WTC11 (cell line): ENCODE measurements around the gene TEX13D. TPM values are rescaled to one million over a fixed set of nuclear protein-coding genes. Genes with fewer than 3 reads are reported as not detected.
"Not testable (repeated sequence)": the region's sequence is repeated elsewhere in the genome, so short reads cannot be mapped to it uniquely, and the experiment has no call there.

Source experiments
- ATAC-seq: fragments of 200-7000 bp; cut with Tn5 transposase; 2 replicates; pipeline ENCODE4 v1.10.0; 2021; ENCODE audit warnings: mild to moderate bottlenecking, moderate library complexity
- CTCF ChIA-PET: fragments of 300-600 bp; sonication (Branson Sonifier 250); formaldehyde crosslinking; loops from one replicate; lab custom pipeline; 2021; ENCODE audit warnings: antibody characterized with exemption; lab: Charles Lee
- POLR2A ChIA-PET: fragments of 350-600 bp; sonication (Branson Sonifier 250); formaldehyde crosslinking; loops from one replicate; lab custom pipeline; 2021; ENCODE audit warnings: antibody characterized with exemption; lab: Charles Lee
- DNase-seq: peaks from one replicate; pipeline ENCODE4 v3.0.0; 2021; ENCODE audit warnings: low spot score
- H3K27ac Mint-ChIP-seq: 2 replicates; pipeline ENCODE4 v1.8.0; 2021; ENCODE audit warnings: mixed read lengths
- H3K27me3 Mint-ChIP-seq: 2 replicates; pipeline ENCODE4 v1.8.0; 2021; ENCODE audit warnings: low read depth, mild to moderate bottlenecking, moderate library complexity, mixed read lengths
- H3K36me3 Mint-ChIP-seq: 2 replicates; pipeline ENCODE4 v1.8.0; 2021; ENCODE audit warnings: mixed read lengths
- H3K4me1 Mint-ChIP-seq: 2 replicates; pipeline ENCODE4 v1.8.0; 2022; ENCODE audit warnings: mixed read lengths
- H3K4me3 Mint-ChIP-seq: 2 replicates; pipeline ENCODE4 v1.8.0; 2021; ENCODE audit warnings: mild to moderate bottlenecking, moderate library complexity, mixed read lengths
- H3K9me3 Mint-ChIP-seq: 2 replicates; pipeline ENCODE4 v1.8.0; 2021; ENCODE audit warnings: mixed read lengths
- CREB1 ChIP-seq: sonication (generic); formaldehyde crosslinking; IDR thresholded peaks from 2 replicates; pipeline ENCODE4 v1.8.0; 2023; ENCODE audit warnings: mild to moderate bottlenecking, missing genetic modification reagents
- EMX1 ChIP-seq: fragments of 250-450 bp; sonication (Bioruptor Pico); IDR thresholded peaks from 2 replicates; pipeline ENCODE4 v1.8.0; 2021; ENCODE audit warnings: mild to moderate bottlenecking
- ETV6 ChIP-seq: sonication (generic); formaldehyde crosslinking; IDR thresholded peaks from 2 replicates; pipeline ENCODE4 v1.8.1; 2022; ENCODE audit warnings: mild to moderate bottlenecking, missing genetic modification reagents
- GABPB1 ChIP-seq: sonication (generic); formaldehyde crosslinking; IDR thresholded peaks from 2 replicates; pipeline ENCODE4 v1.8.1; 2023; ENCODE audit warnings: mild to moderate bottlenecking, missing genetic modification reagents
- GTF2I ChIP-seq: fragments of 250-450 bp; sonication (Bioruptor Pico); conservative IDR thresholded peaks from 2 replicates; pipeline ENCODE4 v1.4.0; 2021; ENCODE audit warnings: mild to moderate bottlenecking
- IRF2 ChIP-seq: sonication (generic); formaldehyde crosslinking; IDR thresholded peaks from 2 replicates; pipeline ENCODE4 v1.8.0; 2022; ENCODE audit warnings: low read depth, missing genetic modification reagents, borderline replicate concordance
- JAZF1 ChIP-seq: fragments of 250-450 bp; sonication (Bioruptor Pico); IDR thresholded peaks from 2 replicates; pipeline ENCODE4 v1.9.0; 2021; ENCODE audit warnings: moderate library complexity, mild to moderate bottlenecking, inconsistent platforms
- JUN ChIP-seq: sonication (generic); formaldehyde crosslinking; IDR thresholded peaks from 2 replicates; pipeline ENCODE4 v1.8.0; 2023; ENCODE audit warnings: mild to moderate bottlenecking, missing genetic modification reagents
- MLX ChIP-seq: sonication (generic); formaldehyde crosslinking; IDR thresholded peaks from 2 replicates; pipeline ENCODE4 v1.8.1; 2023; ENCODE audit warnings: mild to moderate bottlenecking, missing genetic modification reagents, moderate library complexity
- PRRX2 ChIP-seq: fragments of 250-450 bp; sonication (Bioruptor Pico); IDR thresholded peaks from 2 replicates; pipeline ENCODE4 v1.8.0; 2021; ENCODE audit warnings: mild to moderate bottlenecking
- TEAD1 ChIP-seq: sonication (generic); formaldehyde crosslinking; IDR thresholded peaks from 2 replicates; pipeline ENCODE4 v1.8.0; 2022; ENCODE audit warnings: mild to moderate bottlenecking, missing genetic modification reagents
- ZBTB21 ChIP-seq: sonication (generic); formaldehyde crosslinking; IDR thresholded peaks from 2 replicates; pipeline ENCODE4 v1.8.1; 2023; ENCODE audit warnings: mild to moderate bottlenecking, missing genetic modification reagents, borderline replicate concordance
- ZBTB43 ChIP-seq: sonication (generic); formaldehyde crosslinking; IDR thresholded peaks from 2 replicates; pipeline ENCODE4 v1.8.1; 2023; ENCODE audit warnings: mild to moderate bottlenecking, missing genetic modification reagents
- ZNF671 ChIP-seq: fragments of 250-450 bp; sonication (Bioruptor Pico); IDR thresholded peaks from 2 replicates; pipeline ENCODE4 v1.8.0; 2021; ENCODE audit warnings: mild to moderate bottlenecking
- total RNA-seq: library from RNA; stranded (reverse); gene quantifications from 3 replicates; pipeline ENCODE4 v1.2.3, GENCODE V29; 2021
- TF ChIP-seq, protein P1 (sequence below): sonication (generic); formaldehyde crosslinking; IDR thresholded peaks from 2 replicates; pipeline ENCODE4 v1.8.0; 2023; ENCODE audit warnings: mild to moderate bottlenecking, missing genetic modification reagents
- TF ChIP-seq, protein P2 (sequence below): sonication (generic); formaldehyde crosslinking; IDR thresholded peaks from 2 replicates; pipeline ENCODE4 v1.8.1; 2022; ENCODE audit warnings: mild to moderate bottlenecking, missing genetic modification reagents, moderate library complexity, borderline replicate concordance

TEX13D gene
- total RNA-seq, 1 experiment from 2014 or later = not detected

GRCh38 chrX:124293810-124294209 is 38.6 kb upstream of the TEX13D start:
- POLR2A ChIA-PET = no interaction called here
- ATAC-seq (no peak), DNase-seq (no peak)
- Mint-ChIP-seq H3K4me1 (peaks cover 8% of the 10 kb centered on the region), H3K27ac (no peak overlapping the region), H3K9me3 (peaks cover under 1% of the 10 kb centered on the region; the same call in 1 of the 2 replicates), H3K4me3 (no peak overlapping the region), H3K27me3 (no peaks in the 10 kb centered on the region), H3K36me3 (no peaks in the 10 kb centered on the region)
- CTCF ChIA-PET = no interaction called here
- no peak for TF ChIP-seq MLX

DNA sequence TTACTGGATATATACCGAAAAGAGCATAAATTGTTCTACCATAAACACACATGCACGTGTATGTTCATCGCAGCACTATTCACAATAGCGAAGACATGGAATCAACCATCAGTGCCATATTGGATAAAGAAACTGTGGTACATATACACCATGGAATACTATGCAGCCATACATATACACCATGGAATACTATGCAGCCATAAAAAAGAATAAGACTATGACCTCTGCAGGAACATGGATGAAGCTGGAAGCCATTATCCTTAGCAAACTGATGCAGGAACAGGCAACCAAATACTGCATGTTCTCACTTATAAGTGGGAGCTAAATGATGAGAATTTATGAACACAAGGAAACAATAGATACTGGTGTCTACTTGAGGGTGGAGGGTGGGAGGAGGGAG is 33.1 kb upstream of the TEX13D start:
- H3K36me3 Mint-ChIP-seq, H3K9me3 Mint-ChIP-seq, H3K27ac Mint-ChIP-seq, CTCF ChIA-PET, H3K4me1 Mint-ChIP-seq, H3K27me3 Mint-ChIP-seq, DNase-seq, ATAC-seq, H3K4me3 Mint-ChIP-seq, POLR2A ChIA-PET: not testable (repeated sequence)

GRCh38 chrX:124300405-124300804 is 32.1 kb upstream of the TEX13D start:
- Mint-ChIP-seq H3K4me3 (no peak overlapping the region), H3K27me3 (no peaks in the 10 kb centered on the region), H3K36me3 (no peaks in the 10 kb centered on the region), H3K4me1 (no peaks in the 10 kb centered on the region), H3K9me3 (peaks cover 10% of the 10 kb centered on the region; the same call in 1 of the 2 replicates), H3K27ac (no peak overlapping the region)
- ChIA-PET CTCF (no interaction called here), POLR2A (no interaction called here)
- DNase-seq (no peak), ATAC-seq (no peak)
- TF ChIP-seq ZBTB21 = no peak
- no peak for TF ChIP-seq TEAD1
- TF ChIP-seq, protein P1, sequence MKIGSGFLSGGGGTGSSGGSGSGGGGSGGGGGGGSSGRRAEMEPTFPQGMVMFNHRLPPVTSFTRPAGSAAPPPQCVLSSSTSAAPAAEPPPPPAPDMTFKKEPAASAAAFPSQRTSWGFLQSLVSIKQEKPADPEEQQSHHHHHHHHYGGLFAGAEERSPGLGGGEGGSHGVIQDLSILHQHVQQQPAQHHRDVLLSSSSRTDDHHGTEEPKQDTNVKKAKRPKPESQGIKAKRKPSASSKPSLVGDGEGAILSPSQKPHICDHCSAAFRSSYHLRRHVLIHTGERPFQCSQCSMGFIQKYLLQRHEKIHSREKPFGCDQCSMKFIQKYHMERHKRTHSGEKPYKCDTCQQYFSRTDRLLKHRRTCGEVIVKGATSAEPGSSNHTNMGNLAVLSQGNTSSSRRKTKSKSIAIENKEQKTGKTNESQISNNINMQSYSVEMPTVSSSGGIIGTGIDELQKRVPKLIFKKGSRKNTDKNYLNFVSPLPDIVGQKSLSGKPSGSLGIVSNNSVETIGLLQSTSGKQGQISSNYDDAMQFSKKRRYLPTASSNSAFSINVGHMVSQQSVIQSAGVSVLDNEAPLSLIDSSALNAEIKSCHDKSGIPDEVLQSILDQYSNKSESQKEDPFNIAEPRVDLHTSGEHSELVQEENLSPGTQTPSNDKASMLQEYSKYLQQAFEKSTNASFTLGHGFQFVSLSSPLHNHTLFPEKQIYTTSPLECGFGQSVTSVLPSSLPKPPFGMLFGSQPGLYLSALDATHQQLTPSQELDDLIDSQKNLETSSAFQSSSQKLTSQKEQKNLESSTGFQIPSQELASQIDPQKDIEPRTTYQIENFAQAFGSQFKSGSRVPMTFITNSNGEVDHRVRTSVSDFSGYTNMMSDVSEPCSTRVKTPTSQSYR (CRISPR knock-in tag) = no peak
- TF ChIP-seq JUN = no peak
- no peak for TF ChIP-seq GTF2I
- TF ChIP-seq CREB1 (CRISPR knock-in tag) = no peak

- no peaks in the 10 kb centered on the region for H3K4me1 Mint-ChIP-seq
- H3K27ac Mint-ChIP-seq = no peak overlapping the region
- ChIA-PET CTCF (no interaction called here), POLR2A (no interaction called here)
- ATAC-seq (no peak), DNase-seq (no peak)
- TF ChIP-seq, protein P2, sequence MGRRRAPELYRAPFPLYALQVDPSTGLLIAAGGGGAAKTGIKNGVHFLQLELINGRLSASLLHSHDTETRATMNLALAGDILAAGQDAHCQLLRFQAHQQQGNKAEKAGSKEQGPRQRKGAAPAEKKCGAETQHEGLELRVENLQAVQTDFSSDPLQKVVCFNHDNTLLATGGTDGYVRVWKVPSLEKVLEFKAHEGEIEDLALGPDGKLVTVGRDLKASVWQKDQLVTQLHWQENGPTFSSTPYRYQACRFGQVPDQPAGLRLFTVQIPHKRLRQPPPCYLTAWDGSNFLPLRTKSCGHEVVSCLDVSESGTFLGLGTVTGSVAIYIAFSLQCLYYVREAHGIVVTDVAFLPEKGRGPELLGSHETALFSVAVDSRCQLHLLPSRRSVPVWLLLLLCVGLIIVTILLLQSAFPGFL (CRISPR knock-in tag) = no peak
- TF ChIP-seq GABPB1 (CRISPR knock-in tag) (no peak), ZBTB43 (CRISPR knock-in tag) (no peak), TEAD1 (no peak), ETV6 (no peak), JAZF1 (CRISPR knock-in tag) (no peak), PRRX2 (CRISPR knock-in tag) (no peak), EMX1 (CRISPR knock-in tag) (no peak), IRF2 (no peak), ZBTB21 (no peak), ZNF671 (CRISPR knock-in tag) (no peak)
- no peaks in the 10 kb centered on the region for H3K36me3 Mint-ChIP-seq
- no peak overlapping the region for H3K4me3 Mint-ChIP-seq
- no peaks in the 10 kb centered on the region for H3K9me3 Mint-ChIP-seq
- H3K27me3 Mint-ChIP-seq = no peaks in the 10 kb centered on the region
Observed at GRCh38 chrX:124307253-124307907, 25.1 kb upstream of the TEX13D start.
